RWPE1 (cell line): ENCODE results near the gene FURIN.
A peak's percentile ranks its signal among the peaks of the same experiment; 100 is the strongest.

Experiments
- CTCF ChIA-PET: fragments of 350-600 bp; sonication (Branson Sonifier 250); formaldehyde crosslinking; extraction: SDS; loops from one replicate; lab custom pipeline; 2021; lab: Yijun Ruan, JAX
- POLR2A ChIA-PET: fragments of 400-600 bp; formaldehyde crosslinking; extraction: SDS; loops from one replicate; lab custom pipeline; 2020; ENCODE audit warnings: antibody characterized with exemption; ENCODE audit not compliant: low non-redundant PET; lab: Yijun Ruan, JAX
- DNase-seq: peaks from one replicate; pipeline ENCODE4 v3.0.0; 2012; ENCODE audit warnings: low spot score
- H3K27ac ChIP-seq: fragments of 450-650 bp; 2 replicates; pipeline ENCODE4 v1.5.1; 2017
- TF ChIP-seq, protein P1 (sequence below): fragments of 450-650 bp; conservative IDR thresholded peaks from 2 replicates; pipeline ENCODE4 v1.5.1; 2017; ENCODE audit warnings: low read depth, mild to moderate bottlenecking

Gene FURIN

DNA sequence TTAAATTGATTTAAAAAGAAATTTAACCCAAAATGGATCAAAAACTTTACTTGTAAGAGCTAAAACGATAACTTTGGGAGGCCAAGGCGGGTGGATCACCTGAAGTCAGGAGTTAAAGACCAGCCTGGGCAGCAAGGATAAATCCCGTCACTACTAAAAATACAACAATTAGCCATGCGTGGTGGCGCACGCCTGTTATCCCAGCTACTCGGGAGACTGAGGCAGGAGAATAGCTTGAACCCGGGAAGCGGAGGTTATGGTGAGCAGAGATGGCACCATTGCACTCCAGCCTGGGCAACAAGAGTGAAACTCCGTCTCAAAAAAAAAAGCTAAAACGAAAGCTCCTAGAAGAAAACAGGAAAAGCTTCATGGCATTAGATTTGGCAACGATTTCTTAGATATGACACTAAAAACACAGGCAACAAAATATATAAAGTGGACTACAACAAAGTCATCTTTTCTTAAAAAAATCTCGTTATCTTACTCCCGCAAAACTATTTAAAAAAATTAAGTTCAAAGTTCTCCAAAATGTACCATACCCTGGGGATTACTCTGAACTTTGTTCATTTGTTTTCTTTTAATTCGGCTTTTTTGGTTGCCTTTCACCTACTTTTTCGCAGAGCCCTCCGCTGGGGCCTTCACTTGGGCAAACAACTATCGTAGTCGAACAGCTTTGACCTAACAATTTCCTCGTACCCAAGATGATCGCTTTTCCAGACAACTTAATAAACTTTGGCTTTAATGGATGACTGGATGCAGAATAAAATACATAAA lies 61.0 kb downstream of the FURIN start:
- POLR2A ChIA-PET, result interaction anchor here (0.6 to 0.8 kb wide), 2 partner anchors 19 to 401 kb away, joined by 3 to 5 read pairs; no protein-coding TSS in a partner anchor

DNA sequence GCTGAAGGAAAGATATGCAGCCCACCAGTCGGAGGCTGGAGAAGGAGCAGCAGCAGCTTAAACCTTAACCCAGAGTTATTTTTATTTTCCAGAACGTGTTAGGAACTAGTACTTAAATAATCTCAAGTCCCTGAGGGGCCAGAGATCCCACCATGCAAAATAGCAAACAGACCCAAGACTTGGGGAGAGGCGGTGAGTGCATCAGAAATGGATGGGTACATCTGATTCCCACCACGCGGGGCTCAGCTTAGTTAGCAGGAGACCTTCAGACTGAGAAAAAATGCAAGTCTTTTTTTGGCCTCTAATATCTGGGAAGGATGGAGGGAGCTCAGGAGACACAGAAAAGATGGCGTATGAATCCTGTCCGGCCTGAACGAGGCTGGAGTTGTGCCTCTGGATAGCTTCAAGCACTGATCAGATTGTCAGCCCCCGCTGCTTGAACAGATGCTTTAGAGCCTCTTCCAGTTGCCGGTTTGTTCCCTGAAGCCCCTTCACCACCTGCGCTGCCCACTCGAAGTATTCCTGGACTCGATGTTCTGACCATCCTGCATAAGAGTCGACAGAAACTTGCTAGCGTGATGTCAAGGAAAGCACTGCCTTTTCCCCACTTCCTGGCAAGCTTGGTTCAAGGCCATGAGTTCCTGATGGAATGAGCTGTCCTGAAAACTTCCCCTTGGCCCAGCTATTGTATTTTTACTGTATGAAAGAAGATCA lies 62.6 kb downstream of the FURIN start:
- ChIA-PET POLR2A (no interaction called here), CTCF (interaction anchor here (0.6 to 1.5 kb wide), 9 partner anchors 8 to 1516 kb away, joined by 3 to 5 read pairs (median 3); no protein-coding TSS in a partner anchor)
- DNase-seq, result peak; percentile 17
- TF ChIP-seq, protein P1, sequence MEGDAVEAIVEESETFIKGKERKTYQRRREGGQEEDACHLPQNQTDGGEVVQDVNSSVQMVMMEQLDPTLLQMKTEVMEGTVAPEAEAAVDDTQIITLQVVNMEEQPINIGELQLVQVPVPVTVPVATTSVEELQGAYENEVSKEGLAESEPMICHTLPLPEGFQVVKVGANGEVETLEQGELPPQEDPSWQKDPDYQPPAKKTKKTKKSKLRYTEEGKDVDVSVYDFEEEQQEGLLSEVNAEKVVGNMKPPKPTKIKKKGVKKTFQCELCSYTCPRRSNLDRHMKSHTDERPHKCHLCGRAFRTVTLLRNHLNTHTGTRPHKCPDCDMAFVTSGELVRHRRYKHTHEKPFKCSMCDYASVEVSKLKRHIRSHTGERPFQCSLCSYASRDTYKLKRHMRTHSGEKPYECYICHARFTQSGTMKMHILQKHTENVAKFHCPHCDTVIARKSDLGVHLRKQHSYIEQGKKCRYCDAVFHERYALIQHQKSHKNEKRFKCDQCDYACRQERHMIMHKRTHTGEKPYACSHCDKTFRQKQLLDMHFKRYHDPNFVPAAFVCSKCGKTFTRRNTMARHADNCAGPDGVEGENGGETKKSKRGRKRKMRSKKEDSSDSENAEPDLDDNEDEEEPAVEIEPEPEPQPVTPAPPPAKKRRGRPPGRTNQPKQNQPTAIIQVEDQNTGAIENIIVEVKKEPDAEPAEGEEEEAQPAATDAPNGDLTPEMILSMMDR, result no peak
- peak overlapping the region; percentile 90 for H3K27ac ChIP-seq

More for the DNA sequence above, 61.0 kb downstream of the FURIN start:
- TF ChIP-seq, protein P1, result no peak
- no peak for DNase-seq
- H3K27ac ChIP-seq, result peak overlapping the region; percentile 90
- CTCF ChIA-PET, result interaction anchor here (0.6 to 0.8 kb wide), 4 partner anchors 27 to 1659 kb away, joined by 3 to 9 read pairs (median 3); no protein-coding TSS in a partner anchor

DNA sequence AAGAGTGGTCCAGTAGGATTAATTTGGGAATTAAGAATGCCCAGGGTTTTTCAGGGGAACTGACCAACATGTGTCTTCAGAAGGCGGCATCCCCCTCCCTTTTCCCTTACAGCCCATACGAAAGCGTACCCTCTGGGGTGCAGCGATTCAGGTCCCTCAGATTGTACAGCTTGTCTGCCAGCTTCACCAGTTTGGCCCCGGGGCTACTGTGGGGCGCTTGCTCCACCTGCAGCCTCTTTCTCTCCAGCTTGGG lies 63.1 kb downstream of the FURIN start:
- POLR2A ChIA-PET, result no interaction called here
- CTCF ChIA-PET, result interaction anchor here (0.6 to 1.5 kb wide), 11 partner anchors 9 to 1516 kb away, joined by 3 to 9 read pairs (median 3); no protein-coding TSS in a partner anchor
- DNase-seq, result no peak
- TF ChIP-seq, protein P1, result peak; percentile 68; the same call in 1 of the 2 replicates
- H3K27ac ChIP-seq, result peak overlapping the region; percentile 90

DNA sequence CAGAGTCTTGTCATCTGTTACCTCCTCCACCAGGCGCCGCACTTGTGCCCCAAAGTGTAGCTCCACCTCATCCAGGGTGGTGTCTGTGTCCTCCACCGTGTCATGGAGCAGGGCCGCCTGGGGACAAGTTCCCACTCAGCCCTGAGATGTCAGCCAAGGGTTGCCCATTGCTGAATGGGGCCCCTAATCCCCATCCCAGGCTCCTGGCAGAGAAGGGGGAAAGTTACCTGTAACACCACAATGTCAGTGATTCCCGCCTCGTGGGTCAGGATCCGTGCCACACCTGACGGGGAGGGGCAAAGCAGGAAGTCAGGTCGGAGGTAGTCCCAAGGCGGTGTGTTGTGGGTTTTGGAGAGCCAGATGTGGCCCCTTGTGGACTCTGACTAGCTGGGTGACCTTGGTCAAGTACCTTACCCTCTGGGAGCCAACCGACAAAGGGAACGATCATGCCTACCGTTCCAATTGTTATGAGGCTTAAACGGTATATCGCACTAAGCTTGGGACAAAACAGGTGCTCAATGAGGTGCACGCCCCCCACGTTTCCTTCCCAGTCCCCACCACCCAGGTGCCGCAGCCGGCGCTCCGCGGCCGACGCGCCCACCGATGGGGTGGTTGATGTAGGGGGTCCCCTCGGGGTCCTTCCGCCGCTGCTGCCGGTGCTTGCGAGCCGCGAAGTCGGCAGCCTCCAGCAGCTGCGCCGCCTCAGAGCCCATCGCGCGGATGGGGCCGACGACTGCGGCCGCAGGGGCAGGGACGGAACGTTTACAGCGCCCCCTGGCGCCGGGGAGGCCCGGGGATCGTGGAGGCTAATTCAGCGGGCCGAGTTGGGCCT lies 63.7 kb downstream of the FURIN start, which contains the start of gene HDDC3:
TSS of gene HDDC3 (minus strand) at position 722 of the 832 bp plus-strand sequence. CDS start at position 713, 9 bp downstream.
- CTCF ChIA-PET, result interaction anchor here (0.5 to 2.1 kb wide), 29 partner anchors 8 to 1517 kb away, joined by 3 to 12 read pairs (median 3); partner anchors contain the start of gene MAN2A2
- TF ChIP-seq, protein P1, result peak; percentile 97
- POLR2A ChIA-PET, result interaction anchor here (0.6 to 0.7 kb wide), 2 partner anchors 22 to 846 kb away, joined by 3 read pairs; partner anchors contain the start of gene RCCD1
- DNase-seq, result peak; percentile 95
- peak within 1 kb of the TSS; percentile 90 for H3K27ac ChIP-seq

DNA sequence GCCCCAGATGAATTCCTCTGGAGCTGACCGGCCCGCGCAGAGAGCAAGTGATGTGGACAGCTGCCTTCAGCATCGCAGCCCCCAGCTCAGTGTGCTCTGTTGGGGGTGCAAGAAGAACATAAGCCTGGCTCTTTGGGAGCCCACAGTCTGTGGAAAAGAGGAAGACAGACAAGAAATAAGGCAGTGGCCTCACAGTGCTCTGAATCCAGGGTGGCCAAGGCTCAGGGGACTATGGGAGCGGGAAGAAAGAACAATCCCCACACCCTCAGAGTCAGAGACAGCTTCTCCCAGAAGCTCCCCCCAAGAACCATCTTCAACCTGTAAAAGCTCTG lies 64.2 kb downstream of the FURIN start:
- peak overlapping the region; percentile 90 for H3K27ac ChIP-seq
- POLR2A ChIA-PET, result interaction anchor here (0.6 to 0.7 kb wide), 2 partner anchors 22 to 846 kb away, joined by 3 read pairs; partner anchors contain the start of gene RCCD1
- CTCF ChIA-PET, result interaction anchor here (0.5 to 2.1 kb wide), 24 partner anchors 9 to 1014 kb away, joined by 3 to 12 read pairs (median 3); partner anchors contain the start of gene MAN2A2
- TF ChIP-seq, protein P1, result peak; percentile 75
- DNase-seq, result no peak
